SK-N-SH (cell line): ENCODE measurements around the gene PCAT6. TPM values are rescaled to one million over a fixed set of nuclear protein-coding genes. Genes with fewer than 3 reads are reported as not detected.

Source experiments
- polyA plus RNA-seq, 3 experiments: library from polyadenylated mRNA; depleted of rRNA; stranded (reverse); fragments of >200 nt; gene quantifications; 2 replicates each; pipeline ENCODE4 v1.2.3, GENCODE V29; 2012
- small RNA-seq, 7 experiments: library from RNA; depleted of rRNA; stranded (forward); fragments of <200 nt; gene quantifications; one replicate each; pipeline ENCODE3, GENCODE V24; 2012

The PCAT6 gene
- polyA plus RNA-seq, 1 of the 3 experiments (the other 2 are of a cell fraction): 6.9 TPM

Small RNA genes within 50 kb of the gene (small RNA-seq; reads per million reads assigned to genes)
- gene AC098934.3: 0 to 0.06 (median 0) reads per million in 7 experiments

Other genes starting within 250 kb of the PCAT6 start
- 0.03 and 0.05 TPM in 2 replicates for gene SYT2, start 100.5 kb upstream of the PCAT6 start, polyA plus RNA-seq (2012; rRNA removed)
- 21.7 and 25.1 TPM in 2 replicates for gene KDM5B, start 2.5 kb upstream of the PCAT6 start, polyA plus RNA-seq (2012; rRNA removed)
- gene RABIF, start 78.2 kb downstream of the PCAT6 start, polyA plus RNA-seq (2012; rRNA removed): 10.7 and 11.6 TPM in 2 replicates
- 22.6 and 33.0 TPM in 2 replicates for gene KLHL12, start 116.3 kb downstream of the PCAT6 start, polyA plus RNA-seq (2012; rRNA removed)
- gene ADIPOR1, start 147.4 kb downstream of the PCAT6 start, polyA plus RNA-seq (2012; rRNA removed): 82.2 and 125 TPM in 2 replicates
- gene CYB5R1, start 156.3 kb downstream of the PCAT6 start, polyA plus RNA-seq (2012; rRNA removed): 27.5 and 29.1 TPM in 2 replicates
- 47.9 and 62.2 TPM in 2 replicates for gene TMEM183A, start 196.4 kb downstream of the PCAT6 start, polyA plus RNA-seq (2012; rRNA removed)
- gene PPFIA4, start 215.5 kb downstream of the PCAT6 start, polyA plus RNA-seq (2012; rRNA removed): 4.4 and 5.5 TPM in 2 replicates